ENCODE data around the gene MYH10.
A peak's percentile ranks its signal among the peaks of the same experiment; 100 is the strongest.

Gene MYH10
- 0.38 to 16.3 (median 2.5) reads per million in 9 experiments for total RNA-seq

- ATAC-seq (replicated peaks) (no peak), DNase-seq (no peak)
- Mint-ChIP-seq H3K27me3 (peaks cover 55 to 66% of the 10 kb centered on the region in 2 donors), H3K9me3 (no peaks in the 10 kb centered on the region), H3K4me1 (ENCODE audit: low read depth in 2 of 2) (peaks cover 8 to 11% of the 10 kb centered on the region in 2 donors), H3K4me3 (peak within 1 kb of the TSS; percentile 87 to 91), H3K36me3 (ENCODE audit: insufficient read depth) (no peaks in the 10 kb centered on the region), H3K27ac (peak within 1 kb of the TSS; percentile 19 to 75)
Observed at GRCh38 chr17:8630227-8630801, at the start of gene MYH10. TSS of gene MYH10 (minus strand) at chr17:8630725. CDS start at chr17:8623246, 7,479 bp downstream.

GRCh38 chr17:8679126-8679525, 48.6 kb upstream of the MYH10 start:
- H3K4me3 Mint-ChIP-seq = no peak overlapping the region
- DNase-seq (no peak), ATAC-seq (replicated peaks) (no peak)
- H3K4me1 Mint-ChIP-seq (ENCODE audit: low read depth in 2 of 2) = no peaks in the 10 kb centered on the region
- peaks cover 41 to 49% of the 10 kb centered on the region in 2 donors for H3K27me3 Mint-ChIP-seq
- no peaks in the 10 kb centered on the region for H3K36me3 Mint-ChIP-seq (ENCODE audit: insufficient read depth)
- H3K27ac Mint-ChIP-seq = no peak overlapping the region
- no peaks in the 10 kb centered on the region for H3K9me3 Mint-ChIP-seq

GRCh38 chr17:8675306-8675705, 44.8 kb upstream of the MYH10 start:
- DNase-seq = no peak
- Mint-ChIP-seq H3K9me3 (no peaks in the 10 kb centered on the region), H3K4me3 (no peak overlapping the region), H3K36me3 (ENCODE audit: insufficient read depth) (no peaks in the 10 kb centered on the region), H3K27ac (no peak overlapping the region), H3K27me3 (peaks cover 43 to 53% of the 10 kb centered on the region in 2 donors), H3K4me1 (ENCODE audit: low read depth in 2 of 2) (no peaks in the 10 kb centered on the region)
- ATAC-seq (replicated peaks) = no peak

- ATAC-seq (replicated peaks) (no peak), DNase-seq (no peak)
- Mint-ChIP-seq H3K9me3 (no peaks in the 10 kb centered on the region), H3K27me3 (peaks cover 40 to 49% of the 10 kb centered on the region in 2 donors), H3K36me3 (ENCODE audit: insufficient read depth) (no peaks in the 10 kb centered on the region), H3K4me3 (no peak overlapping the region), H3K4me1 (ENCODE audit: low read depth in 2 of 2) (no peaks in the 10 kb centered on the region), H3K27ac (no peak overlapping the region)
Observed at GRCh38 chr17:8674344-8675305, 44.1 kb upstream of the MYH10 start.

- DNase-seq = no peak
- ATAC-seq (replicated peaks) = no peak
- no peaks in the 10 kb centered on the region for H3K4me1 Mint-ChIP-seq (ENCODE audit: low read depth in 2 of 2)
- H3K4me3 Mint-ChIP-seq = no peak overlapping the region
- no peaks in the 10 kb centered on the region for H3K9me3 Mint-ChIP-seq
- H3K27ac Mint-ChIP-seq = no peak overlapping the region
- H3K27me3 Mint-ChIP-seq = peaks cover 33 to 39% of the 10 kb centered on the region in 2 donors
- no peaks in the 10 kb centered on the region for H3K36me3 Mint-ChIP-seq (ENCODE audit: insufficient read depth)
Observed at GRCh38 chr17:8673612-8674011, 43.1 kb upstream of the MYH10 start.

GRCh38 chr17:8672326-8672725, 41.8 kb upstream of the MYH10 start:
- Mint-ChIP-seq H3K27ac (no peak overlapping the region), H3K36me3 (ENCODE audit: insufficient read depth) (no peaks in the 10 kb centered on the region), H3K4me1 (ENCODE audit: low read depth in 2 of 2) (no peaks in the 10 kb centered on the region), H3K9me3 (no peaks in the 10 kb centered on the region), H3K27me3 (peaks cover 34 to 42% of the 10 kb centered on the region in 2 donors), H3K4me3 (no peak overlapping the region)
- no peak for ATAC-seq (replicated peaks)
- no peak for DNase-seq

GRCh38 chr17:8670421-8670820, 39.9 kb upstream of the MYH10 start:
- Mint-ChIP-seq H3K27ac (no peak overlapping the region), H3K4me3 (no peak overlapping the region), H3K9me3 (no peaks in the 10 kb centered on the region), H3K36me3 (ENCODE audit: insufficient read depth) (no peaks in the 10 kb centered on the region), H3K4me1 (ENCODE audit: low read depth in 2 of 2) (no peaks in the 10 kb centered on the region), H3K27me3 (peaks cover 33 to 49% of the 10 kb centered on the region in 2 donors)
- ATAC-seq (replicated peaks) = no peak
- DNase-seq = no peak

- ATAC-seq (replicated peaks) (no peak), DNase-seq (no peak)
- no peak overlapping the region for H3K27ac Mint-ChIP-seq
- no peaks in the 10 kb centered on the region for H3K9me3 Mint-ChIP-seq
- peaks cover 26 to 42% of the 10 kb centered on the region in 2 donors for H3K27me3 Mint-ChIP-seq
- H3K4me3 Mint-ChIP-seq = no peak overlapping the region
- H3K36me3 Mint-ChIP-seq (ENCODE audit: insufficient read depth) = no peaks in the 10 kb centered on the region
- no peaks in the 10 kb centered on the region for H3K4me1 Mint-ChIP-seq (ENCODE audit: low read depth in 2 of 2)
Observed at GRCh38 chr17:8668176-8668740, 37.7 kb upstream of the MYH10 start.

GRCh38 chr17:8667421-8667820, 36.9 kb upstream of the MYH10 start:
- no peaks in the 10 kb centered on the region for H3K9me3 Mint-ChIP-seq
- no peaks in the 10 kb centered on the region for H3K36me3 Mint-ChIP-seq (ENCODE audit: insufficient read depth)
- H3K4me3 Mint-ChIP-seq = no peak overlapping the region
- no peaks in the 10 kb centered on the region for H3K4me1 Mint-ChIP-seq (ENCODE audit: low read depth in 2 of 2)
- peaks cover 27 to 42% of the 10 kb centered on the region in 2 donors for H3K27me3 Mint-ChIP-seq
- H3K27ac Mint-ChIP-seq = no peak overlapping the region
- DNase-seq (no peak), ATAC-seq (replicated peaks) (no peak)

GRCh38 chr17:8665684-8666083, 35.2 kb upstream of the MYH10 start:
- Mint-ChIP-seq H3K9me3 (peaks cover 0 to 9% of the 10 kb centered on the region in 2 donors), H3K27ac (no peak overlapping the region), H3K4me1 (ENCODE audit: low read depth in 2 of 2) (no peaks in the 10 kb centered on the region), H3K36me3 (ENCODE audit: insufficient read depth) (no peaks in the 10 kb centered on the region), H3K4me3 (no peak overlapping the region), H3K27me3 (peaks cover 32 to 39% of the 10 kb centered on the region in 2 donors)
- no peak for DNase-seq
- no peak for ATAC-seq (replicated peaks)

- Mint-ChIP-seq H3K27me3 (peaks cover 25 to 32% of the 10 kb centered on the region in 2 donors), H3K4me3 (no peak overlapping the region), H3K27ac (no peak overlapping the region), H3K4me1 (ENCODE audit: low read depth in 2 of 2) (no peaks in the 10 kb centered on the region), H3K9me3 (peaks cover 0 to 9% of the 10 kb centered on the region in 2 donors), H3K36me3 (ENCODE audit: insufficient read depth) (no peaks in the 10 kb centered on the region)
- no peak for DNase-seq
- ATAC-seq (replicated peaks) = no peak
Observed at GRCh38 chr17:8664456-8665126, 34.1 kb upstream of the MYH10 start.

- no peaks in the 10 kb centered on the region for H3K4me1 Mint-ChIP-seq (ENCODE audit: low read depth in 2 of 2)
- no peak for ATAC-seq (replicated peaks)
- H3K9me3 Mint-ChIP-seq = peaks cover 0 to 9% of the 10 kb centered on the region in 2 donors
- H3K36me3 Mint-ChIP-seq (ENCODE audit: insufficient read depth) = no peaks in the 10 kb centered on the region
- no peak for DNase-seq
- no peak overlapping the region for H3K4me3 Mint-ChIP-seq
- peaks cover 25 to 32% of the 10 kb centered on the region in 2 donors for H3K27me3 Mint-ChIP-seq
- H3K27ac Mint-ChIP-seq = no peak overlapping the region
Observed at GRCh38 chr17:8662973-8663372, 32.4 kb upstream of the MYH10 start.
